Breast epithelium (tissue), 3 donors: ENCODE data around the gene ATP5F1B.

Experiments
- CTCF ChIP-seq, 3 donors: fragments of 450-650 bp; IDR thresholded peaks; one replicate each; pipeline ENCODE4 v1.5.1; 2016 to 2017; ENCODE audit warnings: antibody characterized with exemption in 3 of 3, mild to moderate bottlenecking in 3 of 3, moderate library complexity in 3 of 3
- POLR2A ChIP-seq: fragments of 450-650 bp; IDR thresholded peaks from one replicate; pipeline ENCODE4 v1.6.1; 2016; ENCODE audit warnings: antibody characterized with exemption, mild to moderate bottlenecking, moderate library complexity
- POLR2AphosphoS5 ChIP-seq, 3 donors: sonication (generic); formaldehyde crosslinking; IDR thresholded peaks; one replicate each; pipeline ENCODE4 v1.6.1; 2017; ENCODE audit warnings: antibody characterized with exemption in 3 of 3

- TF ChIP-seq CTCF (IDR thresholded peaks at IDR 0.05): no peak
- TF ChIP-seq POLR2AphosphoS5 (IDR thresholded peaks at IDR 0.05): no peak
- no peak for TF ChIP-seq POLR2A
Measured at GRCh38 chr12:56668197-56668457, 22.3 kb upstream of the ATP5F1B start.
